LNCaP clone FGC (cell line): ENCODE results near the gene KAT8.

ENCODE experiments used
- DNase-seq: peaks from one replicate; pipeline ENCODE4 v3.0.0-alpha.2; 2011; ENCODE audit warnings: low read depth
- H3K4me3 ChIP-seq: 2 replicates; pipeline ENCODE4 v1.5.1; 2011; ENCODE audit warnings: mild to moderate bottlenecking, low read depth, low read length, control low read depth
- TF ChIP-seq, protein P1 (sequence below): IDR thresholded peaks from 2 replicates; pipeline ENCODE4 v1.5.1; 2012; ENCODE audit warnings: mild to moderate bottlenecking; ENCODE audit not compliant: control insufficient read depth, insufficient read depth; ENCODE audit errors: extremely low read depth

Gene KAT8

GRCh38 chr16:31128711-31129567 lies 11.5 kb downstream of the KAT8 start:
- no peak overlapping the region for H3K4me3 ChIP-seq
- DNase-seq = no peak
- TF ChIP-seq, protein P1, sequence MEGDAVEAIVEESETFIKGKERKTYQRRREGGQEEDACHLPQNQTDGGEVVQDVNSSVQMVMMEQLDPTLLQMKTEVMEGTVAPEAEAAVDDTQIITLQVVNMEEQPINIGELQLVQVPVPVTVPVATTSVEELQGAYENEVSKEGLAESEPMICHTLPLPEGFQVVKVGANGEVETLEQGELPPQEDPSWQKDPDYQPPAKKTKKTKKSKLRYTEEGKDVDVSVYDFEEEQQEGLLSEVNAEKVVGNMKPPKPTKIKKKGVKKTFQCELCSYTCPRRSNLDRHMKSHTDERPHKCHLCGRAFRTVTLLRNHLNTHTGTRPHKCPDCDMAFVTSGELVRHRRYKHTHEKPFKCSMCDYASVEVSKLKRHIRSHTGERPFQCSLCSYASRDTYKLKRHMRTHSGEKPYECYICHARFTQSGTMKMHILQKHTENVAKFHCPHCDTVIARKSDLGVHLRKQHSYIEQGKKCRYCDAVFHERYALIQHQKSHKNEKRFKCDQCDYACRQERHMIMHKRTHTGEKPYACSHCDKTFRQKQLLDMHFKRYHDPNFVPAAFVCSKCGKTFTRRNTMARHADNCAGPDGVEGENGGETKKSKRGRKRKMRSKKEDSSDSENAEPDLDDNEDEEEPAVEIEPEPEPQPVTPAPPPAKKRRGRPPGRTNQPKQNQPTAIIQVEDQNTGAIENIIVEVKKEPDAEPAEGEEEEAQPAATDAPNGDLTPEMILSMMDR = no peak

DNA sequence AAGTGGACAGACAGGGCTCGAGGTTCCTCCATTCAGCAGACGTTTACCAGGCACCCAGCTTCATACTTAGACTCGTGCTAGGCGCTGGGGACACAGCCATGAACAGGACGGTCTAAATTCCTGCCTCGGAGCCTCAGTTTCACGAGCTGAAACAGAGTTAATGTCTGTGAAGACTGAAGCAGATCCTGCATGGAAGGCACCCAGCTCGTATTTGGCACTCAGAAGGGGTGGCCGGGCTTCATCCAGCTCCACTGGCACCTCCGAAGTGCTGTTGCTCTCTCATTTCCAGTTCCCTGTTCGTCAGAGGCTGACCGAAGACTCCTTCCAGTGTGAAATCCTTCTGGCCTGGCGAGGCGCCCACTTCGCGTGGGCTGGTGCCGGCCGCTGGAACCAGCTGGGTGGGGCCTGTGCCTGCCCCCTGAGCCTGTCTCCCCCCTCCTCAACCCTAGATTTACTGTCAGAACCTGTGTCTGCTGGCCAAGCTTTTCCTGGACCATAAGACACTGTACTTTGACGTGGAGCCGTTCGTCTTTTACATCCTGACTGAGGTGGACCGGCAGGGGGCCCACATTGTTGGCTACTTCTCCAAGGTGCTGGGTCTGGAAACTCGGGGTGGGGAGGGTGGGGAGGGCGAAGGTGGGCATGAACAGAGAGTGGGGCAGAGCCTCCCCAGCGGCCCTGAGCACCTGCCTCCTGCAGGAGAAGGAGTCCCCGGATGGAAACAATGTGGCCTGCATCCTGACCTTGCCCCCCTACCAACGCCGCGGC lies 12.3 kb downstream of the KAT8 start:
- no peak overlapping the region for H3K4me3 ChIP-seq
- DNase-seq = no peak
- TF ChIP-seq, protein P1 = no peak

DNA sequence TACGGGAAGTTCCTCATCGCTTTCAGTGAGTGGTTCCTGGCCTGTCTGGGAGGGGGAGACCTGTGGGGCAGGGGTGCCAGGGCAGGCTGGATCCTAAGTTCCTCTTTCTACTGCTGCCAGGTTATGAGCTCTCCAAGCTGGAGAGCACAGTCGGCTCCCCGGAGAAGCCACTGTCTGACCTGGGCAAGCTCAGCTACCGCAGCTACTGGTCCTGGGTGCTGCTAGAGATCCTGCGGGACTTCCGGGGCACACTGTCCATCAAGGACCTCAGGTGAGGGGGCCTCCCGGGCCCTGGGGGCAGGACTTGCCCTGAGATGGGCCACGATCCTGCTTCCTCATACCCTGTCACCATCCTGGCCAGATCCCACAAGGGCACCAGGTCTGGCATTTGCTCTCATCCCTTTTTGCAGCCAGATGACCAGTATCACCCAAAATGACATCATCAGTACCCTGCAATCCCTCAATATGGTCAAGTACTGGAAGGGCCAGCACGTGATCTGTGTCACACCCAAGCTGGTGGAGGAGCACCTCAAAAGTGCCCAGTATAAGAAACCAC lies 12.9 kb downstream of the KAT8 start:
- H3K4me3 ChIP-seq = no peak overlapping the region

DNA sequence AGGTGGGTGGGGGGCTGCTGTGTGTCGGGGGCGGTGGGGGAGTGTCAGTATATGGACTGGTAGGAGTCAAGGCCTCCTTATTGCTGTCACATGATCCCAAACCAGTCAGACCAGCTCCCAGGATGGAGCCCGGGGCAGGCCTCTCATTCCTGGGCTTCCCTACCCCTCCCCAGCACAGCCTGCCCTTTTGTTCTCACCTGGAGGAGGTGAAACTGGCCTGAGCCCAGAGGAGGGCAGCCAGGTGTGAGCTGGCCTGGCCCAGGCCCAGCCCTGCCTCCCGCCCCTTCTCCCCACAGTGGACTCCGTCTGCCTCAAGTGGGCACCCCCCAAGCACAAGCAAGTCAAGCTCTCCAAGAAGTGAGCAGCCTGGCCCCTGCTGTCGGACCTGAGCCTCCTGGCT lies 13.4 kb downstream of the KAT8 start:
- no peak overlapping the region for H3K4me3 ChIP-seq
- DNase-seq = peak; percentile 92
- TF ChIP-seq, protein P1 = no peak

More for the DNA sequence above, 12.9 kb downstream of the KAT8 start:
- no peak for DNase-seq
- TF ChIP-seq, protein P1 = no peak

DNA sequence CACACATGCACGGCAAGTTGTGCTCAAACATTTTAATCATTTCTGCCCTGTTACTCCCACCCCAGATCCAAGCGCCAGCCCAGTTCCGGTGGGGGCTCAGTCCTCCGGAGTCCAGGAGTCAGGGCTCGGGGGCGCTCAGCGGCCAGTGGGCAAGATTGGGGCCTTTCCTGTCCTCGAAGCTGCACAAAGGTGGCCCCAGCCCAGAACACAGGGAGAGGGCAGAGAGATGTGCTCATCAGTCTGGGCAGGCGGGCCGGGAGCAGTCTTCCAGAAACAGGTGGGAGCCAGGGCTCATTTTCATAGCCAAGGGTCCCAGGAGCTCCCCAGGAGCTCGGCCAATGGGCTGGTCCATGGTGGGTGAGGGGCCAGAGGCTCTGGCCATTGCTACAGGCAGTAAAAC lies 14.0 kb downstream of the KAT8 start:
- DNase-seq = no peak
- H3K4me3 ChIP-seq = no peak overlapping the region
- TF ChIP-seq, protein P1 = no peak

DNA sequence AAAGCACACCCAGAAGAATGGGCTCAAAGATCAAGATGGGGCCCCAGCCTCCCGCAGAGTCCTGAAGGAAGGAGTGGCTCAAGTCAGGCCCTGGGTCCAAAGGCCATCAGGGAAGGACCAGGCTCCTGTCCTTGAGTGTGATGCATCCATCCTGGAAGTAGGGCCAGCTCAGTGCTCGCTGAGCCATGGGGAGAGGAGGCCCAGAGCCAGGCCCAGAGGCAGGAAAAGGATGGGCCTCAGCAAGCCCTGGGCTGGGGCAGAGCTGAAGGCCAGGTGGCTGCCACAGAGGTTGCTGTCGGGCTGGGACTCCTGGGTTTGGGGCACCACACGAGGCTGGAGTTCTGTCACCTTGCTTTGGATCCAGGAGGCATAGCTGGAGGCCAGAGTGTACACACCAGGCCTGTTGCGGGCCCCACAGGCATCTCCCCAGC lies 14.4 kb downstream of the KAT8 start:
- TF ChIP-seq, protein P1 = no peak
- DNase-seq = no peak
- no peak overlapping the region for H3K4me3 ChIP-seq
